SIG-M5 (cell line): ENCODE results near the gene PTPRB.

ENCODE experiments used
- DNase-seq: peaks from one replicate; lab custom pipeline; 2025; lab: John Stamatoyannopoulos, UW

PTPRB gene

DNA sequence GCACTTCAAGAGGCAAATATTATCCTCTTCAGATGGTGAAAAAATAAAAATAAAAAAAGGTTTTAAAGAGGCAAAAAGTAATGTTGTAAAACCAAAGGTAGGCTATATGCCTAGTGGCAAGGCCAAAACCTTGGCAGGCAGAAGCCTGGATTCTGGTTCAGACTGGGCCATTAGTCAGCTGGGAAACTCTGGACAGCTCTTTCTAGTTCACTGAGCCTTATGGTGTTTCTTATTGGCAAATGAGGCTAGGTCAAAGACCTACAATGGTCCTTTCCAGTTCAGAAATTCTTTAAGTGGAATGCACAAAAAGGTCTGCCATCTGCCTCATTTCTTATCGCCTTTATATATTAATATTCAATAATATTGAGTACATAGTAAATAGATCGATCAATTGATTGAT lies 44.6 kb downstream of the PTPRB start:
- DNase-seq: no peak

DNA sequence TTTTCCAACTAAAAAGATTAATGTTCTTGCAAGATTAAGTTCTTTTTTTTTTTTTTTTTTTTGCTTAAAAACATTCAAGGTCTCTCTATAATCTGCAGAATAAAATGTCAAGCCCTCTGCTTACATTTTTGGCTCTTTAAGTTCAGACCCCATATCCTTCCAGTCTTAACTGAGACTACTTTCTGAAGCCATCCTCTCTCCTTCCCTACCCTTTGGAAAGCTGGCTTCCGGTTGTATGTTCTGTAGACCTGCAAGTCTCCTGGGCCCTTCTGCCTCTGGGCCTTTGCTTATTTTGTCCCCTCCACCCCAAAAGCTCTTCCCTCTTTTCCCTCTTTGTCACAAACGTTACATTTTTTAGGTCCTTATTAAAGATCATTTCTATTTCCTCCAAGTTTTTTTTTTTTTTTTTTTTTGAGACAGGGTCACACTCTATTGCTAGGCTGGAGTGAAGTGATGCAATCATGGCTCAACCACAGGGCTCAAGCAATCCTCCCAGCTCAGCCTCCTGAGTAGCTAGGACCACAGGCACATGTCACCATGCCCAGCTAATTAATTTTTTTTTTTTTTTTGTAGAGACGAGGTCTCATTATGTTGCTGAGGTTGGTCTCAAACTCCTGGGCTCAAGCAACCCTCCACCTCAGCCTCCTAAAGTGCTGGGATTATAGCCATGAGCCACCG lies 46.5 kb downstream of the PTPRB start:
- no peak for DNase-seq

DNA sequence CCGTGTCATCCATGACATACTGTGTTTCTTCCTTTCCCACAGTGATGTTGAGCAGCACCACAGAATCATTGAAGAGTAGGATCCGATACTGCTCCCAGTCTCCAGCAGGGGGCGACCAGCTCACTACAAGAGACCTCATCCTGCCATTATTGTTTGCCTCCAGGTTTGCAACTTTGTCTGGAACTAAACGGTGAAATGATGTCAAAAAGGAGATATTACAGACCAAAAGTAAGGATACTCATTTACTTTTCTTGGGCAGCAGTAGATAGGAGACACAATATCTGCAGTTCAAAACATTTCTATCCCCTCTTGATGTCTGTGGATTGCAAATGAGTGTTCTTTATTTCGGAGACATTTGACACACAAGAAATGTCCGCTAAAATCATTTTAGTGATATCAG lies 47.2 kb downstream of the PTPRB start:
- DNase-seq: no peak

DNA sequence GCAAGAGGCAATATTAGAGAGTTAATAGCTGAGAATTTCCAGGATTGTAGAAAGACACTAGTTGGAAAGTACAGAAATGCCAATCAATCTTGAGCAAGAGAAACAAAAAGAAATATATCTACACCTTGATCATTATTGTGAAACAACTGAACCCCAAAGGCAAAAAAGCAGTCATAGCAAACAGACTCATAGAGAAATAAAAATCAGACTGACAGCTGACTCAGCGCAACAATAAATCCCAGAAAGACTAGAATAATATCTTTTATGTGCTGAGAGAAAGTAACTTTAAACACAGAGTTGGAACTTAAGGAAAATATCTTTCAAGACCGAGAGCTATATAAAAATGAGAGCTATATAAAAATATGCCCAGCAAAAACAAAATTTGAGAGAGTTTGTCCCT lies 52.9 kb downstream of the PTPRB start:
- DNase-seq: no peak

DNA sequence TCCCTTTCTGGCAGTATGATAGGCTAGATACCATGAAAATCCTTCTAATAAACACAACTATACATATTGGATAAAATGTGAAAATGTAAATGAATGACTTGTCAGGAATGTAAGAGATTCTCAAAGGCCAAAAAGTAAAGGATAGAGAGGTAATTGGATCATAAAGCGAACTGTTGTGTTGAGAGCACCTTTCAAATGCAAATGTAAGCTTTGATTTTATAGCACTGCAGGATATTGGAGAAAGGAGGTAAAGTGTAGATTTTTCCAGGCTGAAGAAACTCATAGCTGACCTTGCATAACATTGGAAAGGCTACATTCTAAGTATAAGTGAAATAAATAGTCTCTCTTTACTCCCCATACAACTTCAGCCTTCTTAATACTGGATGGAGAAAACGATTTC lies 54.0 kb downstream of the PTPRB start:
- no peak for DNase-seq

DNA sequence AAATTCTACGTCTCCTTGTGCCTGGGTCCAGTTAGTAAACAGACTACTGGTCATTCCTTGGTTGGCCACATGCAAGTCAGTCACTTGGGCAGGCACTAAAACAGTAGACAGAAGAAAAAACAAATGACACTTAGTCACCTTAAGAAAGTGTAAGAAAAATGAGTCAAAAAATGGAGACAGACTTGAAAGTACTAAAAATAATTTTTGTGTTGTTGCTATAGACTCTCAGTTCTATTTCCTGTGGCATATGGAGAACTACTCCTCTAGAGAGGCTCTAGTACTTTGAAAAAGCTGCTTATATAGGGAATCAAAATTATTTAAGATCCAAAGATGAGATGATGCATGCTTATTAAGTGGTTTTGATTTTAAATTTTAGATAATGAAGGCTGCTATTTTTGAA lies 56.0 kb downstream of the PTPRB start:
- no peak for DNase-seq

DNA sequence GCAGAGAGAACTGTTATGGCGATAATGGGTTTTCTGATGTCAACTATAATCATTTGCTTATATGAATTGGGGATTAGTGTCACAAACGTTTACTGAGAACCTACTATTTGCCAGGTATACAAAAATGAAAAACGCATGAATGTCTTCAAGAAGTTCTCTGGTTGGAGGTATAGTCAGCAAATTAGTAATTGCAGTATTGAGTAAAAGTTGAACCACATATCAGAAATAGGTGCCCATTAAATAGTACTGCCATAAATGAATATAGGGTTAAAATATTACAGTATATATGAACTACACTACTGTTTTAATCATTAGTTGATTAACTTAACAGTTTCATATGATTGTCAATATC lies 60.0 kb downstream of the PTPRB start:
- DNase-seq: no peak

DNA sequence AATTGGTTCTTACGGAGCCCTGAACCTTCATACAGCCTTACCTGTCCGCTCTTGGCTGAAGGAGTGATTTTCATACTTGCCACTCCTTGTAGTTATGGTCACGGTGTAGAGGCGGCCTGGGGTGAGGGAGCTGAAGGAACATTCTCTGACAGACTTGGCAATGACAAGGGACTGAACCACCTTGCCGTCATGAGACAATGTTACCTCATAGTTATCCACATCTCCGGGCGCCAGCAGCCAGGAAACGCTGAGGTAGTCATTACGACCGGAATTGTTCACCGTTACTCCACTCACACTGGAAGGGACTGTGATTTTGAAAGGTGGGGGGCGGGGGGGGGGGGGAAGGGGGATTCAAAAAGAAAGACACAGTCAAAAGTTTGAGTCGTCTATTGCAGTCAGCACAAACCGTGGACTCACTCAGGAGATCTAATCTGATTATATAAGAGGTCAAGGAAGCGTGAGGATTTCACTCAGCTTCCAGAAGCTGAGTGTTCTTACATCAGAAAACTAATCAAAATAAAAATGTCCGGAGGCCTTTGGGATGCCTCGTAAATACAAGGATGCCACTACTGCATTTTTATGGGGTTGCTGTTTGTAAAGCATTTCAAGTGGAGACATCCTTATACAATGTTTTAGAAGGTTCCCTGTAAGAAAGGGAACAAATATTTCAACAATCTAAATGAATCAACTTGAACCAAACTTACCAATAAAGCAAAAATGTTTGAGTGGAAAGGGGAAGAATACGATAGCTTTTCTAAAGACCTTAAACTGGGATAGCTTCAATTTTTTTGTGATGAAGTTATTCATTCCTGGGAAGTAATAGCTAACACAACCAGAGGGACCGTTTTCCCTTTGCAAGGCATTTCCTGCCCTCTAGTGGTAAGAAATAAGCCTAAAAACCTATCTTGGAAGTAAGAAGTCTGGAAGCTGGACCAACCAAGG lies 60.6 kb downstream of the PTPRB start:
- DNase-seq: no peak

DNA sequence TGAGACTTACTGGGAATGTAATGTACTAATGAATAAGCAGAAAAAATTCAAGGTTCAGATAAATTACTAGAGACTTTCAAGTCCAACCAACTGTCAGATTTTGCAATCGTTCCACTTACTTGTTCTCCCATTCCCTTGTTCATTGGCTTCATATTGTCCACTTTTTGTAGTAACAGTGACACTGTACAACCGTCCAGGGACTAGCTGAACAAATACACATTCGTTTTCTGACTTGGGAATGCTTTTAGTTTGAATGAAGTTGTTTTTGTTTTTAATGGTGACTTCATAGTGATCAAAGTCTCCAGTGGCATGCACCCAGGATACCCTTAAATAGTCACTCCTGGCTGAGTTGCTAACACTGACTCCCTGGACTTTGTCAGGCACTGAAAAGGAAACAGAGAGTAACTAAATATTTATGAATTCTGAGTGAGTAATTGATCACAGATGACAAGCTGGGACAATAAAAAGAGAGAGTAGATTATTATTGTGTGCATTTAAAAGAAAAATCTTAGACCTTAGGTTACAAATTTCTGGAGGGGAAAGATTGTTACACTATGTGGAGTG lies 65.4 kb downstream of the PTPRB start:
- no peak for DNase-seq

DNA sequence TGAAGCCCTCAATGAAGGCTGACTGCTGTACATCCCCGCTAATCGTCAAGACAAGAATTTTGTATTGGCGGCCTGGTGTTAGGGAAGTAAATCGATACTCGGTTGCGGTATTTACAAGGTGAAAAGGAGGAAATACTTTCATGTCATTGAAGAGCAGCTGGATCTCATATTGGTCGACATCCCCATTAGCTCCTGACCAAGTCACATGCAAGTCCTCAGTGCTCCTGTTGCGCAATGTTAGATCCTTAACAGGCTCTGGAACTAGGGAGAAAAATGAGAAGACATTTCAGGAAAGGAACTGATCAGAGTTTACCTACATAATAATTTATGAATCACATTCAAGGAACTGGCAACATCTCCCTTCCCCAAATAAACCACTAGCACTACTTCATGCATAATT lies 66.2 kb downstream of the PTPRB start:
- no peak for DNase-seq

DNA sequence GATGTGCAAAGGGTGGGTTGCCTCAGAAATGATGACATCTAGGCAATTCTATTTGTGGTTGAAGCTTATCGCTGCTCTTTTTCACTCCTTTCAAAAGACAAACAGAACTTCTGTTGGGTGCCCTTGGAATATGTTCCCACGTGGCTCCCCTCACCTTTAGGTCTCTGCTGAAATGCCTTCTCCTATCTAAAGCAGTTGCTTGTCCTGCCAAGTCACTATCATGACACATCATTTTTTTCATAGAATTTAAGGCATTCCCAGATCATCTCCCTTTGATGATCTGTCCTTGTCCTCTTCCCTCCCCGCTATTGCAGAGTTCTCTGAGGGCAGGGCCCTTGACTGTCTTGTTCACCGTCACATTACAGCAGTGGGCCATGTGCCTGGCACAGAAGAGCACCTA lies 75.7 kb downstream of the PTPRB start:
- no peak for DNase-seq

DNA sequence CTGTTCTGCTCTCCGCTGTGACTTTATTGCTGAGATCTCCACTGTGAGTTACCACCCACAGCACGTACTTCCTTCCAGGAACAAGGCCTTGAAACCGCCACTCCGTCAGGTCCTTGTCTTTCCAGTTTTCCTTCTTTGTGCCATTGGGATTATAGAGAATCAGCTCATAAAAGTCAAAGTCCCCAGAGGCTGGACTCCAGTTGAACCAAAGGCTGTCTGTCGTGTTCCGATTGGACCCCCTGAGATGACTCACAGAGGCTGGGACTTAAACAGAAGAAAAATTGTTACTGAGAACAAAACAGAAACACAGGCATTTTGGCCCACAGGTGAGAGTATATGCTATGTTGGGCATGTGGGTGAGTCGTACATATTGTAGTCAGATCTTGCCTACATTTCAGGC lies 76.6 kb downstream of the PTPRB start:
- DNase-seq: no peak

DNA sequence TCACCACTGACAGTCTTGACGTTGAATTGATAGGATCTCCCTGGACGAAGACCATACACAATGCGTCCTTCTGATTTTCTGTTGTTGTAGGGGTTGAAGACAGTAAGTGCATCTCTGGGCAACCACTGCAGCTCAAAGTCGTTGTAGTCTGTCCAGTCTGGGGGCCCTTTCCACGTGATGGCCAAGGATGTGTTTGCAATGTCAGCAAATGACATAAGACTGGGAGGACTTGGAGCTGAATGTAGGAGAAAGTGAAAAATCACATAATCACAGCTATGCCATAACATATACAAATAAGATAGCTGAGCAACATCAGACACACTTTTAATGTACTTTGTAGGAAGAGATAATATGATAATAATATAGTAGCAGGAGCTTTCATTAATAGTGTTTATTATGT lies 77.8 kb downstream of the PTPRB start:
- DNase-seq: no peak

DNA sequence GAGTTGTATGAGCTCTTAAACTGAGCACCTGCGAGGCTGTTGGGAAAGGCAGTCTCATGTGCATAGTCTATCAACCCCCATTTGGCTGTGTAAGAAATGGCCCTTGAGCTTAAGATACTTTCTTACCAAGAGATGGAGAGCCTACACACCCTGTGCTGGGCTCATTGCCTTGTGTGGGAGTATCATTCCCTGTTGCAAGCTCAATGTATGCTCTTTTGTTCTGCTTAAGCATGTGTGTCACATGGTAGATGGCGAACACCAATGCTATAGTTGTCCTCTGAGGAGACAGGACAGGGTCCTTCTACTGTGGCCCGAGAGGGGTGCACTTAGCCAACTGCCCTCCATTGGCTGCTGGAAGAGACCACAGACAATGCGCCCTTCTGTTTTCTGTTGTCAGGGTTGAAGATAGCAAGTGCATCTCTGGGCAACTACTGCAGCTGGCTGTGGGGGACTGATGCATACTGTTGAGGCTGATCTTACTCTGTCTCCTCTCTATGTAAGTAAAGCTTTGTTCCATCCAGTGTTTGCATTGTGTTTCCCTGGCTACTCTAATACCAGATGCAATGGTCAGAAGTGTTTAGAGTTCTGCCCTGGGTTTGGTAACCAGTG lies 79.5 kb downstream of the PTPRB start:
- DNase-seq: no peak

DNA sequence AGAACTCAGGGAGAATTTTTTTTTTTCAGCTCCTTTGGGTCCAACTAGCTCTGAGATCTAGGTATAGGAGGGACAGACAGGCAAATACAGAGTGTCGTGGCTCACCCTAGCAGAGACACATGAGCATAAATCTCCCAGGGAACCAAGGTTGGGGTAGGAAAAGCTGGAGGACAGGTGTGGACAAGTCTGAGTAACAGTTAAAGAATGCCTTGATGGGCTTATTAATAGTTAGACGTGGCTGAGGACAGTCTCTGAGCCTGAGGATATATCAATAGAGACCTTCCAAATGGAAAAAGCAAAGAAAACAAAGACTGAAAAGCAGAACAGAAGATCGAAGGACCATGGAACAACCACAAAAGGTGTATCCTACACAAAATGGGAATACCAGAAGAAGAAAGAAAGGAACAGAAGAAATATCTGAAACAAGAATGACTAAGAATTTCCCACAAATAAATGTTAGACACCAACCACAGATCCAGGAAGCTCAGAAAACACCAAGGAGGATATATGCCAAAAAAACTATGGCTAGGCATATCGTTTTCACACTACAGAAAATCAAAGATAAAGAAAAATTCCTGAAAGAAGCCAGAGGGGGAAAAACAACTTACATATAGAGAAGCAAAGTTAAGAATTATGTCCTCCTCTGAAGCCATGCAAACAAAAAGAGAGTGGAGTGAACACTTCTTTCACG lies 80.9 kb downstream of the PTPRB start:
- no peak for DNase-seq

DNA sequence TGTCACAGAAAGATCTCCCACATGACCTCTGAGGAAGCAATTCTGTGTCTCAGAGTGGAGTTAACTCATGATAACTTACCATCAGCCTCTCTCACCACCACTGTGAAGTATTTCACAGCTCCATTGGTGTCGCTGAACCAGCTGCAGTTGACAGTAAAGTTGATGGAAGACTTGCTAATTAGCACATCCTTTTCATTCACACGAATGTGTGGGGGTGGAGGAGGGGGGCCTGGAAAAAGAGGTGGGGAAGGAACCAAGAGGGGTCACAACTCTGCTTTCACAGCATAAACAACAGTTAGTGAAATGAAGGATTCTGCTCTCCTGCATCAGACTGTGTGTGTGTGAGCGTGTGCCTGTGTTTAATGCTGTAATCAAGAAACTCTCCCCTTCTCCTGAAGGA lies 82.1 kb downstream of the PTPRB start:
- DNase-seq: no peak

DNA sequence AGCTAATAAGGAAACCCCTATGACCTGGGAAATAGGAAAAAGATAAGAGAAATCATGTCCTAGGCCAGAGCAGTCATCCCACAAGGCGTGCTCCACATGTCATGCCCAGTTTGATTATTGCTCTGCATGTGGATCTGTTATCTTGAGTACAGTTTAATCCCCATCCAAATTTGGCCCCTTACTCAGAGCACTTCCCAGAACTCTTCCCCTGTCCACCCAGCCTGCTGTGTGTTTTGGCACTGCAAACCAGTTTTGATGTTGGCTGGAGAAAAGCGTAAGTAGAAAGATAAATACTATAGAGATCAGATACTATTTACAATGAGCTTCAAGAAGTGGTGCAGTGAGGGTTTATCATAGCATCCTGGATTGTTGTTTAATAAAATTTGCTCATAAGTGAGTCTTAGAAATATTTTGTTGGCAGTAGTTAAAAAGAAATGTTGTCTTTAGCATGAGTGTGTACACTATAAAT lies 83.8 kb downstream of the PTPRB start:
- no peak for DNase-seq

DNA sequence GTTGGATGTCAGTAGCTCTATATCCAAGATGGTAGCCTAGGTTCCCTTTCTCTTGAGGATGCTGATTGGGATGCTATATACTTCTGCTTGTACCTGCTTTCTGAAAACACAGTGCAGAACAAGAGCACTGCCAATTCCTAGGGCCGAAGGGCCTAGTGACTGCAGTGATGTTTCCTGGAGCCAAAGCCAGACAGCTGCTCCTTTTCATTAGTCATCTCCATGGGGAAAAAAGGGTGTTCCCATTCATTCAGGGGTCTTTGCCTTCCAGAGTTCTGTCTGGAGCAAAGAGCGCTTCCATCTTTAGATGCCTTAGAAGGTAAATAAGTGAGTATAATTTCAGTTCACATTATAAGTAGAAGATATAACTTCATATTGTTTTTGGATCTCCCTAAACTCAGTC lies 85.5 kb downstream of the PTPRB start:
- DNase-seq: no peak

DNA sequence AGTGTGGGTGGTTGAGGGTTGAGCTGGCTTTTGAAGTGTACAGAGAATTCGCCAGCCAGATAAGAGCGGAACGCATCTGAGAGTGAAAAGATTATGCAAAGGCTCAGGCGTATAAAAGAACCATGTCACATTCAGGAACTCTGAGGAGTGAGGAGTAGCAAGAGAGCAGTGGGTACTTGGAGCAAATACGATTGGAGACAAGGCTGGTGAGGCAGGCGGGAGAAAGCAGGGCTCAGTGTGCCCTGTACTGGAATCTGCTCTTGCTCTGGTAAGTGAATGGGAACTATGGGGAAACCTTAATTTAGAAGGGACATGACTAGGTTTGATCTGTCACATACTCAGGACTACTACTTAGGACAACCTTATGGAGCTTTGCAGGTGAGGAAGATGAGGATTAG lies 87.0 kb downstream of the PTPRB start:
- no peak for DNase-seq

DNA sequence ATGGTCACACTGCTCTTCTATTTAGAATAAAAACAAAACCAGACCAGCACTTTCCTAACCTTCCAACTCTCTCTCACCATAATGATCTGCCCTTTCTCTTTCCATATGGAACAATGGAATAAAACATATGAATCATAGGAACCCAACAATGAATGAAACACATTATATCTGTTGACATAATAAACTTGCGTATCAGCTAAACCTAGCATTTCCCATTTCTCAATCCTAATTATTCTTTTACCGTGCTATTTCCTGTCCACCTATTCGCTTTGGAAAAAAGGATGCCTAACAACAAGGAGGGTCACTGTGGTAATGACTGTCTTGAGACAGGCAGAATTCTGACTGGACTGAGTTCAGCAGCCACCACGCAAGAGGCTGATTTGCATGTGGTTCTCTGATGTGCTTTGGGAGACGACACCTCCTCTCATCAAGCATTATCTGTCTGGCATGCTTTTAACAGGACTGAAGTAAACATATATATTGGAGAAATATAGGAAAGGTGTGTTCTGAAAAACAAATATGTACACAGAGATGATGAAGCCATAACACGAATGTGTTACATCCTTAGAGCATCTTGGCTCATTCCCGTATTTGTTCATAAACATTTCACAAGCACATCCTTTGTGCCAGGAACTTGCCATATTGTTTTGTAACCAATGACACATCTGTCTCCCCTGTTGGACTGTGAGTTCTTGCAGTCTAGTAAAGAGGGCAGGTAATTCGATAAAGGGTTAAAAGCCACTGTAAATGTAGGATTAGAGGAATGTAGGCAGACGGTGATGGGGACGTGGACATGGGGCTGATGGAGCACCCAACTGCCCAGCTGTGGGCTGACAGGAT lies 87.7 kb downstream of the PTPRB start:
- DNase-seq: no peak

DNA sequence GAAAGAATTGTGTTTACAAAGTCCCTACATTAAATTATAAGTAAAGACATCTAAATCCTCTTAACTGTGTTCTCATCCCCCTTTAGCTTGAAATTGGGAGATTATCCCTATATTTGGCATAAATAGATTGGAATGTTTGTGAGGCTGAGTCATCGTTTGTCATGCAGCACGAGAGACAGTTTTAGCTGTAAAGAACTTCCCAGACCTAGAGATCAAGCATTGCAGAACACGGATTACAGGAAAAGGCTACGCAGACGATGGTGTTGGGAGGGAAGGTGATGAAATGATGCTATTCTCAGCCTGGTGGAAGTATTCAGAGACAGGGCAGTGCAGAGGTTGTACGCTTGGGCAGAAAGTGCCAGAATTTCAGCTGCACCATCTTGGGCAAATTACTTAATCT lies 93.8 kb downstream of the PTPRB start:
- no peak for DNase-seq
